Activated T-helper 1 cell treated with Interleukin-2 at 50 U/mL for 16 hours (primary cell): ENCODE data around the gene MT1B.
A peak's percentile ranks its signal among the peaks of the same experiment; 100 is the strongest.

Experiments used
- DNase-seq: peaks from one replicate; pipeline ENCODE4 v3.0.0-alpha.2; 2020; ENCODE audit warnings: low read depth

MT1B gene

DNA sequence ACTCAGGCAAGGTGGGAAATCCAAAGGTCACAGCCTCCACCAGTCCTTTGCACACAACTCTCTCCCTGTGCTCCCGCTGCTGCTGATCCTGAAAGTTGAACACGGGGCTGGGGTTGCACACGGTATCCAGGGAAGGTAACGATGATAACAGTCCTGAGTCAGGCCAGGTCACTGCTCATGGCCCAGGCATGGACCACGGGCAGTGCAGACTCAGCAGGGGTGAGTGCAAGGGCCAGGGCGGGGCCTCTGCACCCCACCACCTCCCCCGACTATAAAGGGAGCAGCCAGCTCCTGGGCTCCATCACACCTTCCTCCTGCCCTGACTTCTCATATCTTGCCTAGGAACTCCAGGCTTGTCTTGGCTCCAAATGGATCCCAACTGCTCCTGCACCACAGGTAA lies at the start of gene MT1B:
MT1B (plus strand) TSS at position 301 of the 400 bp plus-strand sequence; CDS start at position 369, 68 bp downstream.
- DNase-seq: no peak

DNA sequence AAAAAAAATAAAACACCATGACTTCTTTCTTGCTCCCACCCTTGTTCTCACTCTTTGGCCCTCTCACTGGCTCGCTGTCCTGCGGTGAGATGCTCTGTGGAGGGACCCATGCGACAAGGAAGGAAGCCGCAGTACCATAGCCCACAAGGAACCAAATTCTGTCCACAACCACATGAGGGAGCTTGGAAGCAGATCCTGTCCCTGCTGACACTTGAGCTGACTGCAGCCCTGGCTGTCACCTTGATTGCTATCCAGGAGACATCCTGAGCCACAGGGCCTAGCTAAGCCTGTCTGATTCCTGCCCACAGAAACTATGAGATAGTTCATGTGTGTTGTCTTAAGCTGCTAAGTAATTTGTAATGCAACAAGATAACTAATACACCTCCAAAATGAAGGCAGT lies 48.1 kb upstream of the MT1B start:
- DNase-seq: no peak

DNA sequence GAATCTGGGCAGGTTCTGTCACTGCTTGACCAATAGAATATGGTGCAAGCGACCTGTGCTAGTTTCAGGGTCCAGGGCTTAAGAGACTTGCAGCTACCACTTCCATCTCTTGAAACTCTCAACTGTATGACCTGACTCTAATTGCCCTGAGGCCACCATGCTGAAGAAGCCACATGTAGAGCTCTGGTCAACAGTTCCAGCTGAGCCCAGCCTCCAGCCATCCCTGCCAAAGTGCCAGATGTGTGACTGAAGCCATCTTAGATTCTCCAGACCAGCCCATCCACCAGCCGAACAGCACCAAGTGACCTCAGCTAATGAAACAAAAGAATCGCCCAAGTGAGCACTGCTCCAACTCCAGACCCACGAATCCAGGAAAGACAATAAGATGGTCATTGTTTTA lies 46.7 kb upstream of the MT1B start:
- no peak for DNase-seq

DNA sequence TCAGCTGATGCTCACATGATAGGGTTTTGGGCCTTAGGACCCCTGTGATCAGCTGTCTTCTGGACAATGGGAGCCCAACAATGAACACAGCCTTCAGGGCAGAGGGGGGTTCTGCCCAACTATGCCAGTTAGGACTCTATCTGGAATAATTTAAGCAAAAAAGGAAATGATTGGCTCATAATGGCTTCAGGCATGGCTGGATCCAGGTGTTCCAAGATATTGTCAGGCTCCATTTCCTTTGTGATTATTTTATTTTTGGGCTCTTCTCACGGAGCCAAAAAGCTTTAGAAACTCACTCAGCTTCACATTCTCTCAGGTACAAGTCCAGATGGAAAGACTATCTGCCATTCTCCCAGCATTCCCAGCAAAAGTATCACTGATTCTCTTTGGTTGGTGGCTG lies 46.2 kb upstream of the MT1B start:
- no peak for DNase-seq

DNA sequence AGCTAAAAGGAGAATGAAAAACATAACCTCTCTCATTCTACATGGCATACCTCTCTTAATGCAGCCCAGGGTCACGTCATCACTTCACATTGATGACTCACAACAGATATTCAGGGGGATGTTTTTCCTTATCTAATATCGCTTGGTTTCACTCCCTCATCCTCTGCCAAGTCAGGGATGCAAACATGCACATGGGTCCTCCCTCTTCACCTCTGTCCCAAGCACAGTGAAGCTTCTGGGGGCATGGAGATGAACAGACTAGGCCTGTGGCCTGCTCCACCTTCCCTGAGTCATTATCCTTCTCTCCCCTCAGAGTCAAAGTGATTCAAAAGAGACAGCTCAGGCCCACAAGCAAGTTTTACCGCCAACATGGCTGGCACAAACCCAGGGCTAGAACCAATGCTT lies 45.6 kb upstream of the MT1B start:
- DNase-seq: no peak

DNA sequence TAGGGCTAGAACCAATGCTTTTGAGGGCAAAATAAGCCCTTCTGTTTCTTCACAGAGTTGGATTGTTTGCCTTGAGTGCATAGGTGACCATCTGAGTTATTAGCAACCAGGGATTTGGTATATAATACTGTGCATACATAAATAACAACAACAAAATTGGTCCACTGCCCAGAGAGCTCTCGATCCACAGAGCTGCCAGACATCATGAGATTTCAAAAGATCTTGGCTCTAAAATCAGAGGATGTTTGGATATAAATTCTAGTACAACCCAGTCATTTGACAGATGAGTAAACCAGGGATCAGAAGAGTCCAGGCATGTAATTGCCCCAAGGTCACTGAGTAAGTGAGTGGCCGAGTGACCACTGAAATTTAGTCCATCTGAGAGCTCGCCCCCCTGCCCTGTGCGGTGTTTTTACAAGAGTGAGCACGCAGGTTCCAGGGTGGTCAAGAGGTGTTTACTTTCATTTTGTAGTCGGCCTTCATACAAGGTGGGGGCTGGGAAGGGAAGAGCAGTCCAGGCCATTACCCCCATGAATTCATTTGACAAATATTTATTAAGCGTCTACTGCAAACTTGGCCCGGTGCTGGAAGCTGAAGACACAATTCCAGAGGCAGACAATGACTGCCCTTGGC lies 45.1 kb upstream of the MT1B start:
- no peak for DNase-seq

DNA sequence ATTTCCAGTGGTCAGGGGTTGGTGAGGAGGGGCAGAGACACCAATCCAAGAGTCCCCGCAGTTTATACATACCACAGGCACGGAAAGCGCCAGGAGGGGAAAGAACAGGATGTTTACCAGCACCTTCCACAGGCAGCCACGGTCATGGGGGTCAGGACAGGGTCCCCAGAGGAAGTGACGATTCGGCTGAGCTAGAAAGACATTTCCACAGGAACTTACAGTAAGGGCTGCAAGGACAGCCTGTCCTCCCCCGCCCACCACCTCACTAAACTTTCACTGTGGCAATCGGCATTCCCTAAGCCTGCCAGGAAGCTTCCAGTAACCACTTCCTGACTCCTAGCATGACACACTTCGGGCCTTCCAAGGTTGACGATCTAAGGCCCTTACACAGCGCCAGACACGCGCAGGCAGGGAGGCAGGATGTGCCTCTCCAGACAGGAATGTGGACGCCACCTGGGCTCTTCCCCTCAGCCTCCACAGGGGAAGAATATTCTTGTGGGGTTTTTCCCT lies 44.5 kb upstream of the MT1B start:
- DNase-seq: no peak

DNA sequence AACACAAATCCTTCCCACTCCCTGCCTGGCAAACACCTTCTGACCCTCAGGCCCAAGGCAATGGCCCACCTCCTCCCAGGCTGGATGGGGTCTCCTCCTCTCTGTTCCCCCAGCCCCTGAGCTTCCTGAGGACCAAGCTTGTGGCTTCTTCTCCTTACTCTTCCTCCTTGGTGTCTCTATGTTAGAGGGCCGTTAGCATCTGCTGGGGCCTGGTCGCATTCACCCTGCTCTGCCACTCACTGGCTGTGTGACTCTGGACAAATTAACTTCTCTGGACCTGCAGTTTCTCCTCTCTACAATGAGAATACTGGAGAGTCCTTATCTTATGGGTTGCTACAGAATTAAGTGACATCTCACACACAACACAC lies 44.0 kb upstream of the MT1B start:
- no peak for DNase-seq

DNA sequence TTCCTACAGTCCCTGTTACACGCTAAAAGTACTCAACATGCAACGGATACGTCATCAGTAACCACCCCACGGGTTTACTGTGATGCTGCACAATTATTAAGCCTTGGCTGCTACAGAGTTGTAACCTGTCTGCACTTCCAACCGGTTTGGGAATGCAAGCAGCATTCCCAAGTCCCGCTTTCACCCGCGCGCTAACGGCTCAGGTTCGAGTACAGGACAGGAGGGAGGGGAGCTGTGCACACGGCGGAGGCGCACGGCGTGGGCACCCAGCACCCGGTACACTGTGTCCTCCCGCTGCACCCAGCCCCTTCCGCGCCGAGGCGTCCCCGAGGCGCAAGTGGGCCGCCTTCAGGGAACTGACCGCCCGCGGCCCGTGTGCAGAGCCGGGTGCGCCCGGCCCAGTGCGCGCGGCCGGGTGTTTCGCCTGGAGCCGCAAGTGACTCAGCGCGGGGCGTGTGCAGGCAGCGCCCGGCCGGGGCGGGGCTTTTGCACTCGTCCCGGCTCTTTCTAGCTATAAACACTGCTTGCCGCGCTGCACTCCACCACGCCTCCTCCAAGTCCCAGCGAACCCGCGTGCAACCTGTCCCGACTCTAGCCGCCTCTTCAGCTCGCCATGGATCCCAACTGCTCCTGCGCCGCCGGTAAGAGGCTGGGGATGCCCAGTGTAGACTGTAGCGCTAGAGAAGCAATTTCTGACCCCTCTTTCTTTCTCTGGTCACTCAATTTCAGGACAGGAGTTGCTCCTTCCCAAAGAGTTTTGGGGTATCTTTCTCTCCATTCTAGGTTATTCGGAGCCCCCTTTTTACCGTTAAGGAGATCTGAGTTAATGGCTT lies 43.4 kb upstream of the MT1B start, which contains the start of gene MT2A:
MT2A (plus strand) TSS at position 542 of the 833 bp plus-strand sequence; CDS start at position 614, 72 bp downstream.
- DNase-seq: peak; percentile 77

DNA sequence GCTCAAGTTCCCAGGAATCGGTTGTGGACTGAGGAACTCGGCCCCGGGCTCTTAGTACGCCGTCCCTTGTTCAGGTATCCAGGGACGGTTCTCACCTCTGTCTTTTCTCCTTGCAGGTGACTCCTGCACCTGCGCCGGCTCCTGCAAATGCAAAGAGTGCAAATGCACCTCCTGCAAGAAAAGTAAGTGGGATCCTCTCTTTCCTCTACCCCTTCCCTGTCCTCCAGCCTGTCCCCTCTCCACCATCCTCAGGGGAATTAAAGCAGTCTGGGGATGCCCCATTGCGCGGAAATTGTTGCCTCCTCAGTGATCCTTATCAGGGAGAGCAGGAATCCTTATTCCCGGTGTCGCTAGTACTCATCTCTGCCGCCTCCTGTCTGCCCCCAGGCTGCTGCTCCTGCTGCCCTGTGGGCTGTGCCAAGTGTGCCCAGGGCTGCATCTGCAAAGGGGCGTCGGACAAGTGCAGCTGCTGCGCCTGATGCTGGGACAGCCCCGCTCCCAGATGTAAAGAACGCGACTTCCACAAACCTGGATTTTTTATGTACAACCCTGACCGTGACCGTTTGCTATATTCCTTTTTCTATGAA lies 42.7 kb upstream of the MT1B start:
- DNase-seq: no peak

DNA sequence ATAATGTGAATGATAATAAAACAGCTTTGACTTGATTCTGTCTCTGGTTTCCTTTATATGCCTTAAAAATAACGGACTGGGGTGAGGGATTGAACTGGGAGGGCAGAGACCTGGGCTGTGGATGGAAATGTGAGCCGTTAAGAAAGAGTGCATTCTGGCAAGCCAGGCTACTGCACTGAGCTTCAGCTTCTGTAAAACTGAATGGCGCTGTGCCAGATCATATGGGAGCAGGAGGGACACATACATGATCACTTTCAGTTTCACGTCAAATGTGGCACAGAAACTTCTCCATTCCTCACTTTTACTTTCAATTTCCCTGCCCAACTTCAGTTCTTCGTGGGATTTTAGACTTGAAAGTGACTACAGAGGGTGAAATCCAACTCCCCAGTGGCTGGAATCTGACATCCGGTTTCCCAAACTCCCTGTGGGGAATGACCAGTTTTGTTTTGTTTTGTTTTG lies 42.2 kb upstream of the MT1B start:
- DNase-seq: peak; percentile 48

DNA sequence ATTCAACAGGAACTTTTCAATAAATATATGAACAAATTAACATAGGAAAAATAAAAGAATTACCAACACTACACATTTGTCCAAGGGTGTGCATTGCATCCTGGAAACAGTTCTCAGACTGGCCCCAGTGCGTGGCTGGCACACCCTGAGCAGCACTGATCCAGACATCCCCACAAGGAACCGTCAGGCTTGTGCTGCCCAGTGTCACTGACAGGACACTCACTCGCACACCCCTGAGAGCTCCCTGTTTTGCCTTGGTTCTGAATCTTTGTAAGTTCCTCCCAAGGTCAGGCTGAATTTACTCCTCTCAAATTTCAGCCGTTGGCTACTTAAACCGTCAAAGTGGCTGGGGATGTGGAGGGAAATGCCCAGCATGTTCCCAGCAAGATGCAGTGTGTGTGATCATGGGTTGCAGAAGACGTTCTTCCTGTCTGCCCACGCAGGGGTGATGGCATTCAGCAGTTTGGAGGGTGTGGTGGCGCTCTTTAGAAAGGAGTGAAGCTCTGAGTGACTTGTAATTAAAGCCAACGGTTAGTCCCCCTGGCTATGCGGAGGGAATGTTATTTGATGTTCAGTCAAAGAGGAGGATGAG lies 41.6 kb upstream of the MT1B start:
- DNase-seq: peak; percentile 29

DNA sequence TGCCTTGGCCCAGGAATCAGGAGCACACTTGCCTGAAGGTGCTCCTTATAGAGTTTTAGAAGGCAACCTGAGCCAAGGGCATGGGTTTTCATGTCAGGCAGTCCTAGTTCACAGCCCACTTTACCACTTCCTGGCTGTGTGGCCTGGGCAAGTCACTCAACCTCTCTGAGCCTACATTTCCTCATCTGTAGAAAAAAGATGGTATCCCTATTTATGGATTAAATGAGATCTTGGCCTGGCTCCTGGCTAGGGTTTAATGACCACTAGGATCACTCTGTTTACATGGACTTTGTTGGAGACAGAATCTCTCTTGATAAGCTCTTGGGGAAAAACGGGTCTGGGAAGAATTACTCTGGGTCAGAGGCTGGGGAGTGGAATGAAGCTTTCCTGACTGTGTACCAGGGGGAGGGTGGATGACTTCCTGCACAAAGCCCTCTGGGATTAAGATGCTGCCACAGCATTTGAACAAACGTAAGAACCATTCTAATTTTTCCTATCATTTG lies 41.0 kb upstream of the MT1B start:
- DNase-seq: no peak

DNA sequence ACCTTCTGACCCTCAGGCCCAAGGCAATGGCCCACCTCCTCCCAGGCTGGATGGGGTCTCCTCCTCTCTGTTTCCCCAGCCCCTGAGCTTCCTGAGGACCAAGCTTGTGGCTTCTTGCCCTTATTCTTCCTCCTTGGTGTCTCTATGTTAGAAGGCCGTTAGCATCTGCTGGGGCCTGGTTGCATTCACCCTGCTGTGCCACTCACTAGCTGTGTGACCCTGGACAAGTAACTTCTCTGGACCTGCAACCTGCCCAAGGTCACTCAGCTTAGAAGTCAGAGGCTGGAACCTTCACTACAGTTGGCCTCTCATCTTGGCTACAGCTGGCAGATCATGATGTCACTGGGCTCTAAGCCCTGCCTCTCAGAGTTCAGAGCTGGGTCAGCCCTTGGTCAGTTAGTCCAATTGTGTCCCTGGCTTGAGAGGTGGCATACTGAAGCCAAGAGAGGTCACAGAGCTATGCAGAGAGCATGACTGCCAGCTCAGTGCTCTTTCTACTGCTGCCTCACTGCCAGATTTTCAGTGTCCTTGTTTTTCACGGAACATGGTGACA lies 40.3 kb upstream of the MT1B start:
- no peak for DNase-seq

DNA sequence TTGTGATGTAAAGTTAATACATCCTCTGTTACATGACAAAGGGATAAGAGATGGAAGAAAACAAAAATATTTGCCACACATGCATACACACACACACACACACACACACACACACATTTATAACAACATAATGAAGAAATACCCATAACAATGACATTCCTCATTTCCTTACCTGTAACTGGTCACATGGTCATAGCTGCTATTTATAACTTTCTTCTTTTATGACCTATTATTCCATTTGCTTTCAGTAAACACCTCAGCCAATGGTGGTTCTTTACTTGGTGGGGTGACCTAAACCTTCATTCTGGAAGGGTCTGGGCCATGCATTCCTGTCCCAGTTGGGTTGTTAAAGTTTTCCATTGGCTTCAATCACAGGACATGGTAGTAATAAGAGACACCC lies 38.0 kb upstream of the MT1B start:
- no peak for DNase-seq

DNA sequence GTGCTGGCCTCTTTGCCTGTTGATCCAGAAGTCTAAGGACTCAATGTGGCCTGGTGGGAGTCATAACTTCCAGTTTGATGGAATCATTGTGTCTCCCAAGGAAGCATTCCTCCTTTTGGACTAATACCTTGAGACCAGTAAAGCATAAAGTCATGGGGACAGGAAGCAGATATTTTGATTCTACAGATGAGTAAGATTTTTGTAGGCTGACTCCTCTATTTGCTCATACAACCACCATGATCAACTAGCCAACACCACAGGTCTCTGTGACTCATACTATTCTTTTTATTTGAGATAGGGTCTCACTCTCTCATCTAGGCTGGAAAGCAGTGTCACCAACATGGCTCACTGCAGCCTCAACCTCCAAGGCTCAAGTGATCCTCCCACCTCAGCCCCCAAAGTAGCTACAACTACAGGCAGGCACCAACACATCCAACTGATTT lies 37.1 kb upstream of the MT1B start:
- no peak for DNase-seq

DNA sequence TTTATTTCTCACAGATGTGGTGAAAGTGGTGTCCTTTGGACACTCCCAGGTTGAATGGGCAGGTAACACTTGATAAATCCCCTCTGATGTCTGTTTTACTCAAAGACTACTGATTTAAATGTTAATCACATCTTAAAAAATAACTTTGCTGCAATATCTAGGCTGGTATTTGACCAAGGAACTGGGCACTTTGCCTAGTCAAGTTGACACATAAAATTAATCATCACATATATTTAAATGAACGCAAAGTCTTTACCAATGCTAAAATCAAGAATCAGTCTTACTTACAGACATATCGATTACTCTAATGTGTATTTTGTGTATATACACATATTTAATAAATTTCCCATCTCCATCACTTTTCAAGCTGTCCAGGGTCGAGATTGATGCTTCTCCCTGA lies 36.3 kb upstream of the MT1B start:
- no peak for DNase-seq

DNA sequence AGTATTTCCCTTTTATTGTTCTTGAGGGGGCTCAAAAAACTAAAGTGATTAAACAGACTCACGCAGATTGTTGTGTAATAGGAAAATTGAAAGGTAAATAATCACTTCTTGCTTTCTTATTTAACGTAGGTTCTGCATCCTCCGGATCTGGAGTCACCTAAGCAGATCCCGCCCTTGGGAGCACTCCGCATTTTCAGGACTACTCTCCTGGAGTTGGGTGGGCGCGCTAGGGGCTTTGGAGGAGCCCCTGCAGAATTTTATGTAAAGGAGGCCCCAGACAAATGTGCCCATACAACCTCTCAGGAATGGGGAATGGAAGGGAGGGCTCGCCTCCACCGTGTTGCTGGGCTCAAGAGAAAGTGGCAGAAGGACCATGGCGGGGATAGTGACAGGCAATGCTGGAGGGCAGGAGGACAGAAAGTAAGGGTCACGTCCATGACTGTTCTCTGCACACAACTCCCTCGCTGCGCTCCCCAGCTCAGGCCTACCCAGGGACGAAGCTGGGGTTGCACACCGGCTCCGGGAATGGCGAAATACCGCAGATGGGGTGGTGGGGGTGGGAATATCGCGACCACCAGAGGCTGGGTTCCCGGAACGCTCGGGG lies 35.0 kb upstream of the MT1B start:
- no peak for DNase-seq

DNA sequence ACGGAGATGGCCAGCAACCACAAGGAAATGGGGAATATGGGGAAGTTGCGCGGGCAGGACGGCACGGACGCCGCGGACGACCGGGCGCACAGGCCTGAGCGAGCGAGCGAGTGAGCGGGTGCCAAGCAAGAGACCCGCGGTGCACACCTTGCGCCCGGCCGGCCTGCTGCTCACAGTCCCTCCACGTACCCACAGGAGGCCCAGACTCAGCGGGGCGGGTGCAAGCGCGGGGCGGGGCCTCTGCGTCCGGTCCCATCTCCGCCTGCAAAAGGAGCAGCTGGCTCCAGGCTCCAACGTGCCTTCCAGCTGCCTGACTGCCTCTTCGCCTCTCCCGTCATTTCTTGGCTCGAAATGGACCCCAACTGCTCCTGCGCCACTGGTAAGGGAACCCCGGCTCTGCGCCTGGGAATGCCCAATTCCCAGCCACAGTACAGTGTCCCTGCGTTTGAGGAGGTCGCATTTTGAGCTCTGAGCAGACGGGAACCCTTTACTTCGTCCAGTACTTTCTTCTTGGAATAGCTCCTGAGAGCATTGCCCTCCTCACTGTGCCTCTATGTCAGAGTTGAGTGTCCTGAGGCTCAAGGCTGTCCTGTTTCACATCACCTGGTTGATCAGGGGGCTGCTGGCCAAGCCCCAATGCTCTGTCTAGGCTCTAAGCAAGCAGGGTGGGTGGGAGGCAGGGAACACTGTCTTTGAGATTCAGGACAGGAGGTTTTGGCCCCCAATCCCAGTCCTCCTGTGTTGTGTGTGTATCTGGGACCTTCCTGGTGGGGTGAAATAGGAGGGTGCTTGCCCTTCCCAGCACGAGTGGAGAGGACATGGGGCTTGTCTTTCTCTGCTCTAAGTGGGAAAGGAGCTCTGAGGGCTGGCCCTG lies 34.2 kb upstream of the MT1B start:
- no peak for DNase-seq

DNA sequence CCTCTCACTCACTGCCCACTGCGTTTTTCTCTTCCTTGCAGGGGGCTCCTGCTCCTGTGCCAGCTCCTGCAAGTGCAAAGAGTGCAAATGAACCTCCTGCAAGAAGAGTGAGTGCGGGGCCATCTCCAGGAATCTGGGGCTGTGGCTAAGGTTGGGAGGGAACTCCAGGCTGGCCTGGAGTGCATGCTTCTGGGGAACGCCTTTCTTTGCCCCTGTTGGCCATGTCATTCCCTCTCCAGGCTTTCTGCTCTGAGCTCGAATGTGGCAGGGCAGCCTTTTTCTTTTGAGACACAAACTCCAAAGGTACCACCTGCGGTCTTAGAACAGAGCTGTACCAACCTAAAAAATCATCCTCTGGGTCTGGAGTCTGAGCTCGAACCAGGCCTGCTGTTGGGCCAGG lies 33.5 kb upstream of the MT1B start:
- DNase-seq: no peak
